Heart left ventricle (tissue), 16 donors: ENCODE data around the gene KIAA1217. TPM values are rescaled to one million over a fixed set of nuclear protein-coding genes. Genes with fewer than 3 reads are reported as not detected.

Experiments used
- ATAC-seq, 4 donors: fragments of 200-7000 bp; cut with Tn5 transposase; one replicate each; pipeline ENCODE4 v1.9.1; 2020 to 2022; ENCODE audit warnings: moderate library complexity in 4 of 4, mild to moderate bottlenecking in 3 of 4, moderate number of reproducible peaks in 1 of 4
- DNase-seq, 5 donors: peaks; one replicate each; pipeline ENCODE4 v3.0.0-alpha.2; 2020
- H3K27ac ChIP-seq, 12 donors: fragments of 200-600 bp; sonication (generic) in 4 of 12; one replicate each; pipeline versions ENCODE4 v1.5.0 to v1.8.0; 2016 to 2022; ENCODE audit warnings: mild to moderate bottlenecking in 2 of 12
- H3K27me3 ChIP-seq, 9 donors: fragments of 200-600 bp; sonication (generic) in 2 of 9; one replicate each; pipeline versions ENCODE4 v1.5.1 to v1.8.0; 2016 to 2022; ENCODE audit warnings: mild to moderate bottlenecking in 3 of 9
- H3K36me3 ChIP-seq, 9 donors: fragments of 200-600 bp; sonication (generic) in 2 of 9; one replicate each; pipeline versions ENCODE4 v1.5.0 to v1.8.0; 2018 to 2022; ENCODE audit warnings: mild to moderate bottlenecking in 2 of 9
- H3K4me1 ChIP-seq, 12 donors: fragments of 200-600 bp; sonication (generic) in 4 of 12; one replicate each; pipeline versions ENCODE4 v1.5.0 to v1.8.0; 2016 to 2022; ENCODE audit warnings: mild to moderate bottlenecking in 3 of 12
- H3K4me3 ChIP-seq, 12 donors: fragments of 200-600 bp; sonication (generic) in 4 of 12; one replicate each; pipeline versions ENCODE4 v1.5.0 to v1.8.0; 2017 to 2022; ENCODE audit warnings: mild to moderate bottlenecking in 9 of 12, moderate library complexity in 4 of 12
- H3K9me3 ChIP-seq, 12 donors: fragments of 200-600 bp; sonication (generic) in 4 of 12; one replicate each; pipeline versions ENCODE4 v1.5.0 to v1.8.0; 2016 to 2022; ENCODE audit warnings: mild to moderate bottlenecking in 1 of 12
- CTCF ChIP-seq, 12 donors: fragments of 200-600 bp; sonication (generic) in 4 of 12; IDR thresholded peaks; one replicate each; pipeline versions ENCODE4 v1.5.0 to v1.8.0; 2018 to 2022; ENCODE audit warnings: antibody characterized with exemption in 12 of 12, mild to moderate bottlenecking in 5 of 12
- POLR2A ChIP-seq, 2 donors: fragments of 450-650 bp; IDR thresholded peaks; one replicate each; pipeline ENCODE4 v1.6.1; 2017; ENCODE audit warnings: antibody characterized with exemption in 2 of 2, mild to moderate bottlenecking in 2 of 2, moderate library complexity in 2 of 2
- WGBS, 4 donors: extraction: QIAGEN DNeasy Blood & Tissue Kit in 2 of 4; methylation state at CpG; one replicate each; pipeline versions ENCODE4 v1.1.5 to v1.1.7; 2013 to 2018; 5-methylcytosine and 5-hydroxymethylcytosine counted together
- intact Hi-C, 10 donors: fragments of 100-400 bp; cut with DNase I; formaldehyde crosslinking; loops; one replicate each; pipeline versions ENCODE4 v1.11.1 to v1.14.2; 2022
- polyA plus RNA-seq, 2 donors: library from polyadenylated mRNA; stranded (reverse); fragments of 200-250 nt; gene quantifications; one replicate each; pipeline ENCODE4 v1.2.3, GENCODE V29; 2013
- total RNA-seq, 9 donors: library from RNA; depleted of rRNA in 2 of 9; stranded (reverse); fragments of >200 nt in 2 of 9; fragmentation: NEBNext Ultra II Directional in 3 of 9; extraction: Animal tissue kit (Norgen Biotek cat#: 25700) in 3 of 9; gene quantifications; one replicate each; pipeline versions ENCODE4 v1.1.0 to v1.2.4, GENCODE V29; 2016 to 2023
- donor health status: ischemic (EF 13 %, LVEDD 7.1; RV severe dilation, severe dysfunction).
- donor health status: healthy with polysubstance abuse.
- donor health status: DM: no; HTN: yes; CAD: no.
- donor health status: DM: no; HTN: no; CAD: no.
- donor health status: ischemic (EF 25% LVEDD 6.9; RV normal size, moderate dysfunction).
- donor health status: ischemic (EF 25% LVEDD 5.7; RV mildly dilated, moderate dysfunction).
- donor health status: healthy.
- donor health status: DM: yes; HTN: yes; CAD: no.
- donor health status: ischemic (EF 35%, LVEDD 5.7; RV mildly dilated, moderate dysfunction).
- donor health status: nonischemic (EF 11% LVEDD 7.7; RV severe dilation, severe dysfunction).
- donor health status: DM: yes; HTN: yes; CAD: no.
- donor health status: PGD.
- donor health status: ischemic (EF 29% LVEDD 5.4; RV normal size, mild dysfunction).
- donor health status: nonischemic (EF 23%, LVEDD 6.1; RV moderate dilation, normal function).

KIAA1217 gene
- total and polyA plus RNA-seq, 11 donors = 12.7 to 66.7 (median 33.5) TPM

GRCh38 chr10:24239289-24240040 is 30.5 kb downstream of the KIAA1217 start:
- whole genome bisulfite sequencing, 4 donors = 67 to 78% (median 69%) methylated on average over 10 of the region's 10 CpGs

DNA sequence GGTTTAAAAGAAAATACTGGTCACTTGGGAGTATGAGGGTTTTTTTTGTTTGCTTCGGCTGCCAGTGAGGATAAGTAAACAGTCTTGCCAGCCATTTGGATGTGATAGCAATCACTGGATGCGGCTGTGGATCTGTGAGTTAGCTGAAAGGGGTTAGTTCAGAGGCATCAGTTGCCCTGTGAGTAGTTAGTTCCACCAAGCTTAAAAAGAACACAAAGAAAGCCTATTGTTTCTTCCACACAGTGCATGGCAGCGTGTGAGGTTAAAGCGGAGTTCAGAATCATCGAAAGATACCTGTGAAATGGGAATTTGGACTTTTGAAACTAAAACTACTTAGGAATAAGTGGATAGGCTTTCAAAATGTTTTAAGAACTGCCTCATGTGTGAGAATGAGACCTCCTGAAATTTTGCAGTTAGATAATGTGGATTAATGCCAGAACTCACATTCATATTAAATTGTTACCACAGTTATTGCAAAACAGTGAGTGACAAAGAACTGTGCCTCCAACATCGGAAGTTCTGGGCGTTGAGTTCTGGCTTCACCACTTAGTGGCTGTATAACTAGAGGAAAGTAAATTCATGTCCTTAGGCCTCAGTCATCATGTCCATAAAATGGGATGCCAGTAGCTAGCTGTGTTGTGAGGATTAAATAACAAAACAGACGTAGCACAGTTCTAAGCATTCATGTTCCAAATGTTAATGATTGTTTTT is 31.3 kb downstream of the KIAA1217 start:
- H3K27ac ChIP-seq = peak overlapping the region in 1 of 12 donors; percentile 16
- intact Hi-C loops = no loop called here
- TF ChIP-seq POLR2A (IDR thresholded peaks at IDR 0.05) (no peak), CTCF (IDR thresholded peaks at IDR 0.05) (no peak)
- ATAC-seq (no peak), DNase-seq (no peak)
- peaks cover 0 to 51% (median 19%) of the 10 kb centered on the region in 12 donors for H3K4me1 ChIP-seq
- no peaks in the 10 kb centered on the region for H3K27me3 ChIP-seq
- no peak overlapping the region for H3K4me3 ChIP-seq
- H3K9me3 ChIP-seq = no peaks in the 10 kb centered on the region
- WGBS, 4 donors = 70 to 76% (median 74%) methylated on average over 8 of the region's 8 CpGs
- no peaks in the 10 kb centered on the region for H3K36me3 ChIP-seq

More at GRCh38 chr10:24239289-24240040, 30.5 kb downstream of the KIAA1217 start:
- Histone ChIP-seq H3K4me3 (no peak overlapping the region), H3K9me3 (no peaks in the 10 kb centered on the region), H3K27me3 (no peaks in the 10 kb centered on the region), H3K36me3 (no peaks in the 10 kb centered on the region), H3K4me1 (peaks cover 0 to 56% (median 19%) of the 10 kb centered on the region in 12 donors), H3K27ac (peak overlapping the region in 1 of 12 donors; percentile 16)
- no peak for ATAC-seq
- TF ChIP-seq CTCF (IDR thresholded peaks at IDR 0.05) (no peak), POLR2A (IDR thresholded peaks at IDR 0.05) (no peak)
- intact Hi-C loops = no loop called here
- DNase-seq = no peak

GRCh38 chr10:24241536-24242040 is 32.6 kb downstream of the KIAA1217 start:
- WGBS, 4 donors = 53 to 59% (median 57%) methylated on average over 5 of the region's 5 CpGs
- peak in 1 of 4 donors; percentile 24 for ATAC-seq
- Histone ChIP-seq H3K4me3 (no peak overlapping the region), H3K27me3 (no peaks in the 10 kb centered on the region), H3K9me3 (no peaks in the 10 kb centered on the region), H3K4me1 (peaks cover 0 to 46% (median 18%) of the 10 kb centered on the region in 12 donors), H3K27ac (peak overlapping the region in 1 of 12 donors; percentile 2), H3K36me3 (peaks cover 0 to 3% (median 0%) of the 10 kb centered on the region in 9 donors)
- DNase-seq = no peak
- no peak for TF ChIP-seq POLR2A (IDR thresholded peaks at IDR 0.05)
- no peak for TF ChIP-seq CTCF (IDR thresholded peaks at IDR 0.05)
- intact Hi-C loops = no loop called here

DNA sequence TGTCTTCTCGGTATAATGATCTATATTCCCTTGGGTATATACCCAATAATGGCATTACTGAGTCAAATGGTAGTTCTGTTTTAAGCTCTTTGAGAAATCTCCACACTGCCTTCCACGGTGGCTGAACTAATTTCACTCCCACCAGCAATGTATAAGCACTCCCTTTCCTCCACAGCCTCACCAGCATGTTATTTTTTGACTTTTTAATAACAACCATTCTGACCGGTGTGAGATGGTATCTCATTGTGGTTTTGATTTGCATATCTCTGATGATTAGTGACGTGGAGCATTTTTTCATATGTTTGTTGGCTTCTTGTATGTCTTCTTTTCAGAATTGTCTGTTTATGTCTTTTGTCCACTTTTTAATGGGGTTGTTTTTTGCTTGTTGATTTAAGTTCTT is 33.6 kb downstream of the KIAA1217 start:
- H3K36me3 ChIP-seq = peaks cover 0 to 3% (median 0%) of the 10 kb centered on the region in 9 donors
- WGBS, 4 donors = 77 to 90% (median 83%) methylated on average over 4 of the region's 4 CpGs
- no peak overlapping the region for H3K27ac ChIP-seq
- TF ChIP-seq CTCF (IDR thresholded peaks at IDR 0.05) (no peak), POLR2A (IDR thresholded peaks at IDR 0.05) (no peak)
- intact Hi-C loops = no loop called here
- no peaks in the 10 kb centered on the region for H3K9me3 ChIP-seq
- no peak overlapping the region for H3K4me3 ChIP-seq
- DNase-seq (no peak), ATAC-seq (no peak)
- H3K4me1 ChIP-seq = peaks cover 0 to 39% (median 13%) of the 10 kb centered on the region in 12 donors
- no peaks in the 10 kb centered on the region for H3K27me3 ChIP-seq
